Liver (tissue), 9 donors: ENCODE results near the gene BCL2L14. TPM values are rescaled to one million over a fixed set of nuclear protein-coding genes. Genes with fewer than 3 reads are reported as not detected.

ENCODE experiments used
- DNase-seq: peaks from one replicate; pipeline ENCODE4 v3.0.0-alpha.2; 2017; ENCODE audit warnings: low spot score
- H3K27ac ChIP-seq, 2 donors: one replicate each; pipeline ENCODE4 v1.7.0; 2013; ENCODE audit warnings: inconsistent platforms in 2 of 2, low read length in 2 of 2, control low read depth in 1 of 2, low read depth in 1 of 2, mild to moderate bottlenecking in 1 of 2
- H3K27me3 ChIP-seq, 4 donors: one replicate each; pipeline versions ENCODE4 v1.6.1 to v1.7.0; 2013; ENCODE audit warnings: low read length in 3 of 4, inconsistent platforms in 1 of 4, mild to moderate bottlenecking in 1 of 4, moderate library complexity in 1 of 4; ENCODE audit not compliant: control insufficient read depth in 4 of 4, insufficient read depth in 4 of 4
- H3K36me3 ChIP-seq, 4 donors: one replicate each; pipeline versions ENCODE4 v1.6.1 to v1.7.0; 2013; ENCODE audit warnings: low read length in 3 of 4, mild to moderate bottlenecking in 3 of 4, low read depth in 1 of 4, moderate library complexity in 1 of 4; ENCODE audit not compliant: control insufficient read depth in 4 of 4, insufficient read depth in 3 of 4
- H3K4me1 ChIP-seq, 4 donors: one replicate each; pipeline versions ENCODE4 v1.6.1 to v1.7.0; 2013; ENCODE audit warnings: low read length in 3 of 4, mild to moderate bottlenecking in 3 of 4, moderate library complexity in 1 of 4; ENCODE audit not compliant: control insufficient read depth in 4 of 4, insufficient read depth in 4 of 4
- H3K4me3 ChIP-seq, 3 donors: one replicate each; pipeline versions ENCODE4 v1.6.1 to v1.7.0; 2013; ENCODE audit warnings: low read length in 3 of 3, control low read depth in 1 of 3, low read depth in 1 of 3, mild to moderate bottlenecking in 1 of 3
- H3K9ac ChIP-seq, 2 donors: one replicate each; pipeline ENCODE4 v1.7.0; 2013; ENCODE audit warnings: low read length in 2 of 2, mild to moderate bottlenecking in 2 of 2, moderate library complexity in 2 of 2, control low read depth in 1 of 2, low read depth in 1 of 2
- H3K9me3 ChIP-seq, 4 donors: one replicate each; pipeline versions ENCODE4 v1.6.1 to v1.7.0; 2013; ENCODE audit warnings: low read length in 3 of 4; ENCODE audit not compliant: control insufficient read depth in 4 of 4
- EGR1 ChIP-seq, 2 donors: IDR thresholded peaks; 2 replicates each; pipeline ENCODE4 v1.6.1; 2016 to 2018; ENCODE audit warnings: antibody characterized with exemption in 2 of 2, low read depth in 2 of 2
- FOXA1 ChIP-seq: IDR thresholded peaks from 2 replicates; pipeline ENCODE4 v1.6.1; 2016; ENCODE audit warnings: antibody characterized with exemption
- GABPA ChIP-seq, 2 donors: IDR thresholded peaks in 1 of 2; conservative IDR thresholded peaks in 1 of 2; 2 replicates each; pipeline ENCODE4 v1.6.1; 2016; ENCODE audit warnings: antibody characterized with exemption in 2 of 2, mild to moderate bottlenecking in 1 of 2, moderate library complexity in 1 of 2
- HNF4G ChIP-seq: IDR thresholded peaks from 2 replicates; pipeline ENCODE4 v1.6.1; 2016; ENCODE audit warnings: antibody characterized with exemption
- JUND ChIP-seq, 2 donors: IDR thresholded peaks; 2 replicates each; pipeline ENCODE4 v1.6.1; 2016; ENCODE audit warnings: antibody characterized with exemption in 2 of 2
- NR2F2 ChIP-seq: IDR thresholded peaks from 2 replicates; pipeline ENCODE4 v1.6.1; 2016; ENCODE audit warnings: antibody characterized with exemption
- RAD21 ChIP-seq, 2 donors: IDR thresholded peaks; 2 replicates each; pipeline ENCODE4 v1.6.1; 2016; ENCODE audit warnings: antibody characterized with exemption in 2 of 2, mild to moderate bottlenecking in 2 of 2
- RXRA ChIP-seq, 2 donors: IDR thresholded peaks; 2 replicates each; pipeline ENCODE4 v1.6.1; 2017 to 2018; ENCODE audit warnings: antibody characterized with exemption in 2 of 2, mild to moderate bottlenecking in 1 of 2
- SP1 ChIP-seq: IDR thresholded peaks from 2 replicates; pipeline ENCODE4 v1.6.1; 2018; ENCODE audit warnings: antibody characterized with exemption, mild to moderate bottlenecking
- TAF1 ChIP-seq: conservative IDR thresholded peaks from 2 replicates; pipeline ENCODE4 v1.6.1; 2016; ENCODE audit warnings: antibody characterized with exemption, mild to moderate bottlenecking
- YY1 ChIP-seq: IDR thresholded peaks from 2 replicates; pipeline ENCODE4 v1.6.1; 2016; ENCODE audit warnings: antibody characterized with exemption, mild to moderate bottlenecking
- WGBS: extraction: QIAGEN DNeasy Blood & Tissue Kit; methylation state at CpG from one replicate; pipeline ENCODE4 v1.1.7; 2013; 5-methylcytosine and 5-hydroxymethylcytosine counted together
- polyA plus RNA-seq, 2 donors: library from polyadenylated mRNA; stranded (reverse) in 1 of 2; unstranded in 1 of 2; fragments of 200-250 nt in 1 of 2; fragments of >200 nt in 1 of 2; fragmentation: Nextera tagmentation in 1 of 2; extraction: Ambion mirVana in 1 of 2; gene quantifications; one replicate each; pipeline versions ENCODE4 v1.2.1 to v1.2.3, GENCODE V29; 2013 to 2015
- total RNA-seq, 2 donors: library from RNA; depleted of rRNA; stranded (reverse); fragments of >200 nt; gene quantifications; one replicate each; pipeline ENCODE4 v1.2.3, GENCODE V29; 2014
- TF ChIP-seq, protein P1 (sequence below): IDR thresholded peaks from 2 replicates; pipeline ENCODE4 v1.6.1; 2016; ENCODE audit warnings: antibody characterized with exemption, mild to moderate bottlenecking
- TF ChIP-seq, protein P2 (sequence below): fragments of 150-350 bp; IDR thresholded peaks from 2 replicates; pipeline ENCODE4 v1.5.1; 2017; ENCODE audit warnings: improper control_type of control experiment, low read depth, low read length; ENCODE audit not compliant: missing input control
- TF ChIP-seq, protein P3 (sequence below): IDR thresholded peaks from 2 replicates; pipeline ENCODE4 v1.6.1; 2016; ENCODE audit warnings: antibody characterized with exemption
- donor health status: healthy.
- donor health status: healthy.
- donor health status: healthy.
- donor health status: healthy.
- donor health status: healthy.

BCL2L14 gene
- total and polyA plus RNA-seq, 4 donors = 0.15 to 2.5 (median 0.19) TPM

DNA sequence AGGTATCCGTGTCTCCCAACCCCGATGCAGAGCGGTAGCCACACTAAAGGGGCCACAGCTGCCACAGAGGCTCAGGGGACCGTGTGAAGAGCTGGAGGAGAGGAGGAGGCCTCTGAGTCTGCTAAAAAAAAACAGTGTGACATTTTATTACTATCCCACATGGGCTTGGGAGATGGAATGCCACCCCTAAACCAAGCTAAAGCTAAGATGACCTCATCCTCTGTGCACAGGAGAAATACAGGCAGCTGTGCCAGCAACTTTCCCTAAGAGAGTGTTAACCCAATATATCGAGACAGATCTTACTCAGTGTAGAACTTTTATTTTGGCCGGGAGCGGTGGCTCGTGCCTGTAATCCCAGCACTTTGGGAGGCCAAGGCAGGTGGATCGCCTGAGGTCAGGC is 18.0 kb downstream of the BCL2L14 start:
- Histone ChIP-seq H3K9me3 (no peaks in the 10 kb centered on the region), H3K9ac (no peak overlapping the region), H3K27me3 (no peaks in the 10 kb centered on the region), H3K27ac (no peak overlapping the region), H3K4me3 (no peak overlapping the region), H3K36me3 (no peaks in the 10 kb centered on the region), H3K4me1 (no peaks in the 10 kb centered on the region)
- TF ChIP-seq, protein P1, sequence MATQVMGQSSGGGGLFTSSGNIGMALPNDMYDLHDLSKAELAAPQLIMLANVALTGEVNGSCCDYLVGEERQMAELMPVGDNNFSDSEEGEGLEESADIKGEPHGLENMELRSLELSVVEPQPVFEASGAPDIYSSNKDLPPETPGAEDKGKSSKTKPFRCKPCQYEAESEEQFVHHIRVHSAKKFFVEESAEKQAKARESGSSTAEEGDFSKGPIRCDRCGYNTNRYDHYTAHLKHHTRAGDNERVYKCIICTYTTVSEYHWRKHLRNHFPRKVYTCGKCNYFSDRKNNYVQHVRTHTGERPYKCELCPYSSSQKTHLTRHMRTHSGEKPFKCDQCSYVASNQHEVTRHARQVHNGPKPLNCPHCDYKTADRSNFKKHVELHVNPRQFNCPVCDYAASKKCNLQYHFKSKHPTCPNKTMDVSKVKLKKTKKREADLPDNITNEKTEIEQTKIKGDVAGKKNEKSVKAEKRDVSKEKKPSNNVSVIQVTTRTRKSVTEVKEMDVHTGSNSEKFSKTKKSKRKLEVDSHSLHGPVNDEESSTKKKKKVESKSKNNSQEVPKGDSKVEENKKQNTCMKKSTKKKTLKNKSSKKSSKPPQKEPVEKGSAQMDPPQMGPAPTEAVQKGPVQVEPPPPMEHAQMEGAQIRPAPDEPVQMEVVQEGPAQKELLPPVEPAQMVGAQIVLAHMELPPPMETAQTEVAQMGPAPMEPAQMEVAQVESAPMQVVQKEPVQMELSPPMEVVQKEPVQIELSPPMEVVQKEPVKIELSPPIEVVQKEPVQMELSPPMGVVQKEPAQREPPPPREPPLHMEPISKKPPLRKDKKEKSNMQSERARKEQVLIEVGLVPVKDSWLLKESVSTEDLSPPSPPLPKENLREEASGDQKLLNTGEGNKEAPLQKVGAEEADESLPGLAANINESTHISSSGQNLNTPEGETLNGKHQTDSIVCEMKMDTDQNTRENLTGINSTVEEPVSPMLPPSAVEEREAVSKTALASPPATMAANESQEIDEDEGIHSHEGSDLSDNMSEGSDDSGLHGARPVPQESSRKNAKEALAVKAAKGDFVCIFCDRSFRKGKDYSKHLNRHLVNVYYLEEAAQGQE = no peak
- no peak for TF ChIP-seq TAF1
- no peak for TF ChIP-seq HNF4G
- no peak for TF ChIP-seq RAD21 (IDR thresholded peaks at IDR 0.05)
- TF ChIP-seq JUND (IDR thresholded peaks at IDR 0.05) = no peak
- no peak for TF ChIP-seq FOXA1
- no peak for DNase-seq
- WGBS = 86% methylated on average over 9 of the region's 9 CpGs

DNA sequence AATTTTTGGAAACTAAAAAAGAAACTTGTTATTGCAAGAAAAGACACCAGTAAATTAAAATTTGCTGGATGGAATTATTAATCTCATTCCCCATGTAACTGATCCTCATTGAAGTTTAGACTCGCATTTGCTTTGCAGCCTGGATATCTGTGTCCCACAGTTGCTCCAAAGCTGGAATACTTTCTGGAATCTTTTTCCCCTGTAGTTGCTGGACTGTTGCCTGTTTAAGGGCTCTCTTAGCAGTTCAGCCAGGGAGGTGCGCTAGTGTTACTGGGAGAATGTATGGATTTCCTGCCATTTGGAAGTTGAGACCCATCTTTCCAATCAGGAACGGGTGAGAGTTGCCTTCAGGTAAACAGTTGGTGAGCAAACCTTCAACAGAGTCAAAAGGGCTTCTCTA is 20.3 kb downstream of the BCL2L14 start:
- TF ChIP-seq FOXA1 = no peak
- Histone ChIP-seq H3K4me1 (no peaks in the 10 kb centered on the region), H3K9ac (no peak overlapping the region), H3K27me3 (no peaks in the 10 kb centered on the region), H3K36me3 (no peaks in the 10 kb centered on the region), H3K4me3 (no peak overlapping the region), H3K9me3 (no peaks in the 10 kb centered on the region), H3K27ac (no peak overlapping the region)
- 93% methylated on average over 3 of the region's 3 CpGs for WGBS
- DNase-seq = no peak

DNA sequence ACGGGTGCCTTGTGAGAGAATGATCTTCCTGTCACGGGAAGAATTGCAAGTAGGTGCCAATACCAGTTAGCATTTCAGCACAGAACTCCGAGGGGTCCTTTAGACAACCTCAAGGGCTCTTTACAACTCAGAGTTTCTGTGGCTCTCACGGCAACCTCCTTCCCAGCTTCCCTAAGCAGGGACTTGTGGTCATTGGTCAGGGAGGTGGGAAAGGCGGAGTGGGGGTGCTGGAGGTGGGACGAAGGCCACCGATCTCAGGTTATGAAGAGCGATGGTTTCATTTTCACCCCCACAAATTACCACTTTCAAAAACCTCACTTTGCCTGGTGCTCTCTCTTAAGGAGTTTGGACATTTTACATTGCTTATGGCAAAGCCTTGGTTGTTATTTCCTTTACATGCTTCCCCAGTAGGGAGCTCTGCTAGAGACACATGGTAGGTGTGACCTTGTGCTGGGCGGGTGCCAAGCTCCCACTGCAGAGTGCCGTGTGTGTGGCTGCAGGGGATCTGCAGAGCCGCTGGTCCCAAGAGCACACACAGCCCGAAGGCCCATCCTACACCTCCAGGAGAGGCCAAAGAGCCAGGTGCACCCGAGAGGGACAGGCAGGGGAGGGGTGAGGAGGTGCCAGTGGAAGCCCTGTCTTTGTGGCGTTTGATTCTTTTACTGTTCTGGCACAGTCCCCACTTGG is 21.4 kb downstream of the BCL2L14 start:
- H3K27me3 ChIP-seq = no peaks in the 10 kb centered on the region
- no peaks in the 10 kb centered on the region for H3K9me3 ChIP-seq
- 76% methylated on average over 14 of the region's 14 CpGs for WGBS
- no peak for DNase-seq
- TF ChIP-seq FOXA1 = no peak
- TF ChIP-seq GABPA (IDR thresholded peaks at IDR 0.05 in 1 of 2, conservative IDR thresholded peaks at IDR 0.05 in 1 of 2) = no peak
- TF ChIP-seq RXRA (IDR thresholded peaks at IDR 0.05) = no peak
- no peak for TF ChIP-seq SP1
- TF ChIP-seq, protein P2, sequence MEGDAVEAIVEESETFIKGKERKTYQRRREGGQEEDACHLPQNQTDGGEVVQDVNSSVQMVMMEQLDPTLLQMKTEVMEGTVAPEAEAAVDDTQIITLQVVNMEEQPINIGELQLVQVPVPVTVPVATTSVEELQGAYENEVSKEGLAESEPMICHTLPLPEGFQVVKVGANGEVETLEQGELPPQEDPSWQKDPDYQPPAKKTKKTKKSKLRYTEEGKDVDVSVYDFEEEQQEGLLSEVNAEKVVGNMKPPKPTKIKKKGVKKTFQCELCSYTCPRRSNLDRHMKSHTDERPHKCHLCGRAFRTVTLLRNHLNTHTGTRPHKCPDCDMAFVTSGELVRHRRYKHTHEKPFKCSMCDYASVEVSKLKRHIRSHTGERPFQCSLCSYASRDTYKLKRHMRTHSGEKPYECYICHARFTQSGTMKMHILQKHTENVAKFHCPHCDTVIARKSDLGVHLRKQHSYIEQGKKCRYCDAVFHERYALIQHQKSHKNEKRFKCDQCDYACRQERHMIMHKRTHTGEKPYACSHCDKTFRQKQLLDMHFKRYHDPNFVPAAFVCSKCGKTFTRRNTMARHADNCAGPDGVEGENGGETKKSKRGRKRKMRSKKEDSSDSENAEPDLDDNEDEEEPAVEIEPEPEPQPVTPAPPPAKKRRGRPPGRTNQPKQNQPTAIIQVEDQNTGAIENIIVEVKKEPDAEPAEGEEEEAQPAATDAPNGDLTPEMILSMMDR = no peak
- TF ChIP-seq NR2F2 = no peak
- TF ChIP-seq, protein P3, sequence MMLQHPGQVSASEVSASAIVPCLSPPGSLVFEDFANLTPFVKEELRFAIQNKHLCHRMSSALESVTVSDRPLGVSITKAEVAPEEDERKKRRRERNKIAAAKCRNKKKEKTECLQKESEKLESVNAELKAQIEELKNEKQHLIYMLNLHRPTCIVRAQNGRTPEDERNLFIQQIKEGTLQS = no peak
- no peak for TF ChIP-seq HNF4G
- no peak for TF ChIP-seq YY1
- no peak for TF ChIP-seq EGR1 (IDR thresholded peaks at IDR 0.05; ENCODE audit: low read depth in 2 of 2)
- no peak overlapping the region for H3K4me3 ChIP-seq
- H3K27ac ChIP-seq = no peak overlapping the region
- H3K9ac ChIP-seq = no peak overlapping the region
- no peaks in the 10 kb centered on the region for H3K4me1 ChIP-seq
- no peaks in the 10 kb centered on the region for H3K36me3 ChIP-seq
